Right lobe of liver (tissue), 6 donors: ENCODE results near the gene SCYGR3. TPM values are rescaled to one million over a fixed set of nuclear protein-coding genes. Genes with fewer than 3 reads are reported as not detected.

ENCODE experiments used
- ATAC-seq, 4 donors: fragments of 200-7000 bp; cut with Tn5 transposase; one replicate each; pipeline ENCODE4 v1.9.1; 2020; ENCODE audit warnings: mild to moderate bottlenecking in 4 of 4, moderate library complexity in 4 of 4
- DNase-seq, 3 donors: peaks; one replicate each; pipeline ENCODE4 v3.0.0-alpha.2; 2020
- H3K27ac ChIP-seq, 3 donors: fragments of 200-600 bp; one replicate each; pipeline ENCODE4 v1.8.0; 2022
- H3K27me3 ChIP-seq, 2 donors: fragments of 200-600 bp; one replicate each; pipeline ENCODE4 v1.8.0; 2022
- H3K36me3 ChIP-seq, 4 donors: fragments of 200-600 bp; sonication (generic) in 1 of 4; one replicate each; pipeline versions ENCODE4 v1.5.1 to v1.8.0; 2017 to 2022; ENCODE audit warnings: control low read depth in 1 of 4
- H3K4me1 ChIP-seq, 4 donors: fragments of 200-600 bp; sonication (generic) in 1 of 4; one replicate each; pipeline versions ENCODE4 v1.5.1 to v1.8.0; 2017 to 2022; ENCODE audit warnings: control low read depth in 1 of 4
- H3K4me3 ChIP-seq, 3 donors: fragments of 200-600 bp; one replicate each; pipeline ENCODE4 v1.8.0; 2022
- H3K9me3 ChIP-seq, 4 donors: fragments of 200-600 bp; sonication (generic) in 1 of 4; one replicate each; pipeline versions ENCODE4 v1.5.1 to v1.8.0; 2017 to 2022; ENCODE audit warnings: control low read depth in 1 of 4
- CTCF ChIP-seq, 4 donors: fragments of 200-600 bp in 3 of 4; fragments of 450-650 bp in 1 of 4; IDR thresholded peaks; one replicate each; pipeline versions ENCODE4 v1.5.1 to v1.8.0; 2016 to 2022; ENCODE audit warnings: antibody characterized with exemption in 4 of 4, mild to moderate bottlenecking in 2 of 4
- POLR2A ChIP-seq: fragments of 450-650 bp; IDR thresholded peaks from one replicate; pipeline ENCODE4 v1.6.1; 2017; ENCODE audit warnings: antibody characterized with exemption, mild to moderate bottlenecking
- WGBS: methylation state at CpG from one replicate; pipeline ENCODE4 v1.1.6; 2018; ENCODE audit warnings: low coverage, low lambda C conversion rate; ENCODE audit not compliant: insufficient coverage; ENCODE audit errors: missing lambda C conversion rate; 5-methylcytosine and 5-hydroxymethylcytosine counted together
- intact Hi-C, 2 donors: fragments of 100-400 bp; cut with DNase I; formaldehyde crosslinking; loops; one replicate each; pipeline versions ENCODE4 v1.11.2 to v1.14.1; 2022
- total RNA-seq, 6 experiments: library from RNA; depleted of rRNA in 2 of 6; stranded (reverse); fragments of >200 nt in 2 of 6; fragmentation: NEBNext Ultra II Directional in 3 of 6; extraction: Animal tissue kit (Norgen Biotek cat#: 25700) in 3 of 6; gene quantifications; one replicate each; pipeline versions ENCODE4 v1.1.0 to v1.2.4, GENCODE V29; 2016 to 2023
- donor health status: DM: no; HTN: yes; CAD: no.
- donor health status: DM: no; HTN: no; CAD: no.
- donor health status: DM: no; HTN: no; CAD: no.
- donor health status: DM: no; HTN: yes; CAD: no.
- donor health status: DM: no; HTN: yes; CAD: no.

The SCYGR3 gene
- total RNA-seq, 6 experiments from 2014 or later = not detected

DNA sequence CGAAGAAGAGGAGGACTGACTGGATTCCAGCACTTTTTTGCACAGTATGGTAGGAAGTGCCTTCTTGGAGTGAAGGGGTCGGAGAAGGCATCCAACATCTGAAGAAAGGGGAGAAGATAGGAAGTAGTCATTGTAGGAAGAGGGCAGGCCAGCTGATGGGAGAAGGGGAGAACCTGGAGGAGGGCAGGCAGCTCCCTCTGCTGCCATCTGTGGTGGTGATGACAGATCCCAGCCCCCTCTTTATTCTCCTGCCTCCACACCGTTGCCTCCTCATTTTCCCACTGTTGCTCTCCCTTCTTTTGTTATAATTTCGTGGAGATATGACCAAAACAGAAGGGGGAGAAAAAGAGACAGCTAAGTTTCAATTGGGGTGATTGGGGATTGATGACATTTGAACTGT, 18.8 kb downstream of the SCYGR3 start:
- ATAC-seq (no peak), DNase-seq (no peak)
- H3K27ac ChIP-seq = no peak overlapping the region
- no peak for TF ChIP-seq CTCF (IDR thresholded peaks at IDR 0.05)
- TF ChIP-seq POLR2A = no peak
- WGBS = 58% methylated on average over 3 of the region's 4 CpGs
- intact Hi-C loops = no loop called here
- no peak overlapping the region for H3K4me3 ChIP-seq
- H3K27me3 ChIP-seq = no peaks in the 10 kb centered on the region
- no peaks in the 10 kb centered on the region for H3K9me3 ChIP-seq
- H3K36me3 ChIP-seq = no peaks in the 10 kb centered on the region
- no peaks in the 10 kb centered on the region for H3K4me1 ChIP-seq

DNA sequence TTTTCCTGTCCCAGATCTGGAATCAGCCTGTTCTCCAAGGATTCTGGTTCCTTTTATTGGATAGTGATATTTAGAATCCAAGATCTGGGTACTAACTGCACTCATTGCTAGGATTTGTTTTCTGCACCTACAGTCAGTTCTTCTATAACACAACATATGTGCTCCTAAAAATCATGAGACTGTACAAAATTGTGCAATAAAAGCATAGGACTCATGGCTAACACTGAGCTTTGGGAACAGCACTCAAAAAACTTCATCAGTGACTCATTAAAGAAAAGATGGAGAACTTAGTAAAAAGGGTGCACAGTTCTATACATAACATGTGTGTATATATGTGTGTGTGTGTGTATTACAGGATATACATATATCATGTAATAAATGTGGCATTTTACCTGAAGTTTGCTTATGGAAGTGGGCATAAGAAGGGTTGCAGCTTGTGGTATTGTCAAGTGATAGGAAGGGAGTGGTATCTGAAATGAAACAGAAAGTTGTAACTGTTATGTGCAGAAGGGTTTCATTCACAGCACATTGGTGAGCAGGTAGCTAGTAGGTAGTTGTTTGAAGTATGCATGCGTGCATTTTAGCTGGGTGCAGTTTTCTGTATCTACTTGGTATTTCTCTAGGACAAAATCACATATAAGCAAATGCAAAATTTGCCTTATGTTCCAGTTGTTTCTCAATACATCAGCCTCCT, 21.8 kb downstream of the SCYGR3 start:
- TF ChIP-seq POLR2A (no peak), CTCF (IDR thresholded peaks at IDR 0.05) (no peak)

DNA sequence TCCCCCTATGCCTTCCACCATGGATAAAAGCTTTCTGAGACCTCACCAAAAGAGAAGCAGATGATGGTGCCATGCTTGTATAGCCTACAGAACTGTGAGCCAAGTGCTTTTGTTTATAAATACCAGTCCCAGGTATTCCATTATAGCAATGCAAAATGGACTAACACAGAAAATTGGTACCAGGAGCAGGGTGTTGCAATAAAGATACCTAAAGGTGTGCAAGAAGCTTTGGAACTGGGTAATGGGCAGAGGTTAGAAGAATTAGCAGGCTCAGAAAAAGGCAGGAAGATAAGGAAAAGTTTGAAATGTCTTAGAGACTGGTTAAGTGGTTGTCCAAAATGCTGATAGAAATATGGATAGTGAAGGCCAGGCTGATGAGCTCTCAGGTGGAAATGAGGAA, 32.3 kb downstream of the SCYGR3 start:
- Histone ChIP-seq H3K9me3 (no peaks in the 10 kb centered on the region), H3K36me3 (no peaks in the 10 kb centered on the region), H3K27me3 (no peaks in the 10 kb centered on the region), H3K4me1 (no peaks in the 10 kb centered on the region), H3K27ac (no peak overlapping the region), H3K4me3 (no peak overlapping the region)
- intact Hi-C loops = no loop called here
- no peak for ATAC-seq
- DNase-seq = no peak
- TF ChIP-seq CTCF (IDR thresholded peaks at IDR 0.05) (no peak), POLR2A (no peak)

More for the DNA sequence above, 21.8 kb downstream of the SCYGR3 start:
- Histone ChIP-seq H3K27ac (no peak overlapping the region), H3K36me3 (no peaks in the 10 kb centered on the region), H3K27me3 (no peaks in the 10 kb centered on the region), H3K9me3 (no peaks in the 10 kb centered on the region), H3K4me3 (no peak overlapping the region), H3K4me1 (no peaks in the 10 kb centered on the region)
- DNase-seq (no peak), ATAC-seq (no peak)
- intact Hi-C loops = no loop called here
- 80% methylated on average over 1 of the region's 1 CpG for WGBS

DNA sequence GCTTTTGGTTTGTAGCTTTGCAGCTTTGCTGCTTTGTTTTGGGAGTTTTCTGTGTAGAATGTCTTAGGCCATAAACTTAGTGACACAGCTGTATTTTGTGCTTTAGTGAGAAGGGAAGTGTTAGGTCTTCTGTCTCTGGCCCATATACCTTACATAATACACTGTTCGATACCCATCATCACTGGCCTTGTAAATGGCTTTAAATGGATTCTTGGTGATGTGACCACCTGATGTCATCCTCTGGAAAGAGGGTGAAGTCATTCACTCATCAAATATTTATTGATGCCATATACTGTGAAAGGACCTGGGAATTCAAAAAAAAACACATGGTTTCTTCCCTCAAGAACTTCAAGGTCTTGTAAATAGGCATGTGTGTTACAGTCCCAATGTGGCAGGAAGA, 34.8 kb downstream of the SCYGR3 start:
- no peaks in the 10 kb centered on the region for H3K9me3 ChIP-seq
- DNase-seq (no peak), ATAC-seq (no peak)
- no peak overlapping the region for H3K4me3 ChIP-seq
- H3K36me3 ChIP-seq = no peaks in the 10 kb centered on the region
- no peaks in the 10 kb centered on the region for H3K4me1 ChIP-seq
- H3K27ac ChIP-seq = no peak overlapping the region
- 79% methylated on average over 1 of the region's 1 CpG for WGBS
- H3K27me3 ChIP-seq = no peaks in the 10 kb centered on the region
- intact Hi-C loops = no loop called here
- TF ChIP-seq CTCF (IDR thresholded peaks at IDR 0.05) = no peak
- TF ChIP-seq POLR2A = no peak

DNA sequence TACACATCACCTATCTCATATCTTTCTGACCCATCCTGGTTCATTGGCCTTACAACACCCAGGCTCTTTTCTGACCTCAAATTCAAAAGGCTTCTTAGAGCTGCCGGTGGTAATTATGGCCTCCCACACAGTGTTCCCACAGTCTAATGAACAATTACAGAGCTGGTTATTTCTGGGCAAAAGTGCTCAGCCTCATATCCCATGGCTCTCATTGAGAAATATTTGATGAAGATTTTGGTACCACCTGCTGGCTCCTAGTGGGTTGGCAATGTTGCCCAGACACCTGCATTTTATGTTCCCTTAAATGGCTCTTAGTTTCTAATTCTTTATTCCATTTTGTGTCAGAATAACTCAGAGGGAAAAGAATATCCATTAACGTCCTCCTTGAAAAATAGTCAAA, 36.0 kb downstream of the SCYGR3 start:
- intact Hi-C loops = no loop called here
- peak in 1 of 4 donors; percentile 49 for ATAC-seq
- Histone ChIP-seq H3K27me3 (no peaks in the 10 kb centered on the region), H3K4me3 (no peak overlapping the region), H3K9me3 (no peaks in the 10 kb centered on the region), H3K27ac (no peak overlapping the region), H3K4me1 (no peaks in the 10 kb centered on the region), H3K36me3 (no peaks in the 10 kb centered on the region)
- WGBS = 60% methylated on average over 2 of the region's 2 CpGs
- DNase-seq = no peak
- TF ChIP-seq POLR2A (no peak), CTCF (IDR thresholded peaks at IDR 0.05) (peak in 1 of 4 donors; percentile 17)
